ENCODE results near the gene IMMP2L.
A peak's percentile ranks its signal among the peaks of the same experiment; 100 is the strongest.

The IMMP2L gene

GRCh38 chr7:111011520-111011919 is 550.8 kb downstream of the IMMP2L start:
- H3K4me2 ChIP-seq (ENCODE audit: low read depth, low read length, poor library complexity, severe bottlenecking): no peak overlapping the region

GRCh38 chr7:111010798-111011197 is 551.5 kb downstream of the IMMP2L start:
- Histone ChIP-seq H4K20me1 (ENCODE audit: low read depth, low read length) (no peaks in the 10 kb centered on the region), H3K9me3 (ENCODE audit: insufficient read depth, low read length) (no peaks in the 10 kb centered on the region), H3K9ac (ENCODE audit: low read length) (no peak overlapping the region), H3K36me3 (ENCODE audit: low read length) (no peaks in the 10 kb centered on the region), H3K27me3 (ENCODE audit: low read length) (no peaks in the 10 kb centered on the region), H3K4me2 (ENCODE audit: low read depth, low read length, poor library complexity, severe bottlenecking) (no peak overlapping the region), H3F3A (ENCODE audit: insufficient read depth) (no peaks in the 10 kb centered on the region), H3K27ac (ENCODE audit: low read depth, low read length) (no peak overlapping the region), H3K4me3 (ENCODE audit: insufficient read depth, low read length, poor library complexity, severe bottlenecking) (no peak overlapping the region), H2AFZ (ENCODE audit: low read depth, low read length, severe bottlenecking) (no peak overlapping the region), H3K79me2 (ENCODE audit: insufficient read depth, low read length) (no peaks in the 10 kb centered on the region), H3K9me2 (replicated peaks; ENCODE audit: insufficient read depth, low read length) (no peaks in the 10 kb centered on the region)
- TF ChIP-seq CTCF (IDR thresholded peaks at IDR 0.05; ENCODE audit: insufficient read depth, low read length, poor library complexity, severe bottlenecking) (no peak), EZH2phosphoT487 (conservative IDR thresholded peaks at IDR 0.05; ENCODE audit: low read length) (no peak)

More at GRCh38 chr7:111011520-111011919, 550.8 kb downstream of the IMMP2L start:
- Histone ChIP-seq H3K9me3 (ENCODE audit: insufficient read depth, low read length) (no peaks in the 10 kb centered on the region), H3K27me3 (ENCODE audit: low read length) (no peaks in the 10 kb centered on the region), H3K4me3 (ENCODE audit: insufficient read depth, low read length, poor library complexity, severe bottlenecking) (no peak overlapping the region), H4K20me1 (ENCODE audit: low read depth, low read length) (no peaks in the 10 kb centered on the region), H3K9ac (ENCODE audit: low read length) (no peak overlapping the region), H3K36me3 (ENCODE audit: low read length) (no peaks in the 10 kb centered on the region), H3F3A (ENCODE audit: insufficient read depth) (no peaks in the 10 kb centered on the region), H3K27ac (ENCODE audit: low read depth, low read length) (no peak overlapping the region), H3K79me2 (ENCODE audit: insufficient read depth, low read length) (no peaks in the 10 kb centered on the region), H2AFZ (ENCODE audit: low read depth, low read length, severe bottlenecking) (no peak overlapping the region), H3K9me2 (replicated peaks; ENCODE audit: insufficient read depth, low read length) (no peaks in the 10 kb centered on the region)
- TF ChIP-seq EZH2phosphoT487 (conservative IDR thresholded peaks at IDR 0.05; ENCODE audit: low read length): no peak

- TF ChIP-seq EZH2phosphoT487 (conservative IDR thresholded peaks at IDR 0.05; ENCODE audit: low read length) (no peak), CTCF (IDR thresholded peaks at IDR 0.05; ENCODE audit: insufficient read depth, low read length, poor library complexity, severe bottlenecking) (no peak)
- no peak overlapping the region for H3K27ac ChIP-seq (ENCODE audit: low read depth, low read length)
- H3K27me3 ChIP-seq (ENCODE audit: low read length): no peaks in the 10 kb centered on the region
- no peak overlapping the region for H2AFZ ChIP-seq (ENCODE audit: low read depth, low read length, severe bottlenecking)
- H3K9me3 ChIP-seq (ENCODE audit: insufficient read depth, low read length): no peaks in the 10 kb centered on the region
- peak overlapping the region; percentile 11 for H3K4me2 ChIP-seq (ENCODE audit: low read depth, low read length, poor library complexity, severe bottlenecking)
- no peak overlapping the region for H3K4me3 ChIP-seq (ENCODE audit: insufficient read depth, low read length, poor library complexity, severe bottlenecking)
- no peaks in the 10 kb centered on the region for H4K20me1 ChIP-seq (ENCODE audit: low read depth, low read length)
- H3K36me3 ChIP-seq (ENCODE audit: low read length): no peaks in the 10 kb centered on the region
- no peaks in the 10 kb centered on the region for H3F3A ChIP-seq (ENCODE audit: insufficient read depth)
- H3K9me2 ChIP-seq (replicated peaks; ENCODE audit: insufficient read depth, low read length): no peaks in the 10 kb centered on the region
- H3K9ac ChIP-seq (ENCODE audit: low read length): no peak overlapping the region
- no peaks in the 10 kb centered on the region for H3K79me2 ChIP-seq (ENCODE audit: insufficient read depth, low read length)
These were observed 552.7 kb downstream of the IMMP2L start for GRCh38 chr7:111009526-111010040.

GRCh38 chr7:111006691-111007090 is 555.6 kb downstream of the IMMP2L start:
- Histone ChIP-seq H4K20me1 (ENCODE audit: low read depth, low read length) (no peaks in the 10 kb centered on the region), H3K79me2 (ENCODE audit: insufficient read depth, low read length) (no peaks in the 10 kb centered on the region), H2AFZ (ENCODE audit: low read depth, low read length, severe bottlenecking) (no peak overlapping the region), H3K9me3 (ENCODE audit: insufficient read depth, low read length) (no peaks in the 10 kb centered on the region), H3K4me3 (ENCODE audit: insufficient read depth, low read length, poor library complexity, severe bottlenecking) (no peak overlapping the region), H3K36me3 (ENCODE audit: low read length) (no peaks in the 10 kb centered on the region), H3K9me2 (replicated peaks; ENCODE audit: insufficient read depth, low read length) (no peaks in the 10 kb centered on the region), H3K4me2 (ENCODE audit: low read depth, low read length, poor library complexity, severe bottlenecking) (no peak overlapping the region), H3F3A (ENCODE audit: insufficient read depth) (no peaks in the 10 kb centered on the region), H3K27me3 (ENCODE audit: low read length) (no peaks in the 10 kb centered on the region), H3K27ac (ENCODE audit: low read depth, low read length) (no peak overlapping the region), H3K9ac (ENCODE audit: low read length) (no peak overlapping the region)
- TF ChIP-seq EZH2phosphoT487 (conservative IDR thresholded peaks at IDR 0.05; ENCODE audit: low read length) (no peak), CTCF (IDR thresholded peaks at IDR 0.05; ENCODE audit: insufficient read depth, low read length, poor library complexity, severe bottlenecking) (no peak)

Data from SU-DHL-6 (cell line).